Measurements from ENCODE around the gene PEMT. TPM values are rescaled to one million over a fixed set of nuclear protein-coding genes. Genes with fewer than 3 reads are reported as not detected.

Gene PEMT
- total RNA-seq, 4 donors from 2014 or later, result 29.9 to 47.5 (median 44.3) TPM

DNA sequence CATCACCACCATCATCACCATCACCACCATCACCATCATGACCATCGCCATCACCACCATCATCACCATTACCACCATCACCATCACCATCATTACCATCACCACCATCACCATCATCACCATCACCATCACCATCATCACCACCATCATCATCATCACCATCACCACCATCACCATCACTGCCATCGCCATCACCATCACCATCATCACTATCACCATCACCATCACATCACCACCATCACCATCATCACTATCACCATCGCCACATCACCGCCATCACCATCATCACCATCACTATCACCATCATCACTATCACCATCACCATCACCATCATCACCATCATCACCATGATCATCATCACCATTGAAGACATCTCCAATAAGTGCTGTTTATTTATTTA, 131.5 kb downstream of the PEMT start:
- no peak overlapping the region for H3K4me3 ChIP-seq (ENCODE audit: low read depth, poor library complexity, severe bottlenecking)
- TF ChIP-seq, protein P1, sequence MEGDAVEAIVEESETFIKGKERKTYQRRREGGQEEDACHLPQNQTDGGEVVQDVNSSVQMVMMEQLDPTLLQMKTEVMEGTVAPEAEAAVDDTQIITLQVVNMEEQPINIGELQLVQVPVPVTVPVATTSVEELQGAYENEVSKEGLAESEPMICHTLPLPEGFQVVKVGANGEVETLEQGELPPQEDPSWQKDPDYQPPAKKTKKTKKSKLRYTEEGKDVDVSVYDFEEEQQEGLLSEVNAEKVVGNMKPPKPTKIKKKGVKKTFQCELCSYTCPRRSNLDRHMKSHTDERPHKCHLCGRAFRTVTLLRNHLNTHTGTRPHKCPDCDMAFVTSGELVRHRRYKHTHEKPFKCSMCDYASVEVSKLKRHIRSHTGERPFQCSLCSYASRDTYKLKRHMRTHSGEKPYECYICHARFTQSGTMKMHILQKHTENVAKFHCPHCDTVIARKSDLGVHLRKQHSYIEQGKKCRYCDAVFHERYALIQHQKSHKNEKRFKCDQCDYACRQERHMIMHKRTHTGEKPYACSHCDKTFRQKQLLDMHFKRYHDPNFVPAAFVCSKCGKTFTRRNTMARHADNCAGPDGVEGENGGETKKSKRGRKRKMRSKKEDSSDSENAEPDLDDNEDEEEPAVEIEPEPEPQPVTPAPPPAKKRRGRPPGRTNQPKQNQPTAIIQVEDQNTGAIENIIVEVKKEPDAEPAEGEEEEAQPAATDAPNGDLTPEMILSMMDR (IDR thresholded peaks at IDR 0.05), result no peak
- TF ChIP-seq POLR2A (IDR thresholded peaks at IDR 0.05), result no peak
- intact Hi-C loops (cut with DNase I; ENCODE audit: low total_unique reads), result no loop called here
- no peak for DNase-seq (ENCODE audit: low spot score in 2 of 2)
- WGBS, 2 donors, result 85 to 92% methylated on average over 4 of the region's 4 CpGs

DNA sequence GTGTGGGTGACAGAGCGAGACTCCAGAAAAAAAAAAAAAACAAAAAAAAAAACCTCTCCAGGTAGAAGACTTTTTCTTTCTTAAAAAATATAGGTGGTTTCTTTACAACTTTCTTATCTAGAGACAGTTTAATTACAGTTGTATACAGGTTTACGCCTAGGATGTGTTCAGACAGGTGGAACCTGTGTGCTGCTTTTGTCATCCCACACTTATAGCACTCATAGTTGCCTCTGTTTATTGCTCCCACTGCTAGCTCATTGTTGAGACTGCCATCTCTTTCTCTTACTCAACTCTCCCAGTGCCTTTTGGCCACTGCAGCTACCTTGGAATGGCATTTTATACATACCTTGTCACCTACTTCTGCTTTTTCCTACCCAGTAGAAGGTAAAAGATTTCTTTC, 133.8 kb downstream of the PEMT start:
- H3K4me3 ChIP-seq (ENCODE audit: low read depth, poor library complexity, severe bottlenecking), result no peak overlapping the region
- TF ChIP-seq, protein P1 (IDR thresholded peaks at IDR 0.05), result no peak
- TF ChIP-seq POLR2A (IDR thresholded peaks at IDR 0.05), result no peak
- no peak for DNase-seq (ENCODE audit: low spot score in 2 of 2)
- WGBS, 2 donors, result 50 to 78% methylated on average over 2 of the region's 2 CpGs
- intact Hi-C loops (cut with DNase I; ENCODE audit: low total_unique reads), result no loop called here

DNA sequence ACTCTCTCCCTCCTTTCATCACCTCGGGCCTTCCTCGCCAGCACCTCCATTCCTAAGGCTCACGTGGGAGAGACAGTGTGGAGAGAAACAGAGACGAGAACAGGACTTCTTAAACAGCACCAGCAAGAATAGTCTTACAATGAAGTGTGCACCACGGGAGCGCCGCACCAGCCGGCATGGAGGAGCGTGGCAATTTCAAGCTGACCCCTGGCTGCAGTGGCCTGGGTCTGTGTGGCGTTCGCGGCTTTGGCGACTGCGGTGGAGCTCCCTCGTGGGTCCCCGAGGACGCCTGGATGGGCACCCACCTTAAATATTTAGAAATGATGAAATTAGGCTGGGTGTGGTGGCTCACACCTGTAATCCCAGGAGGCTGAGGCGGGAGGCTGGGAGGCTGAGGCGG, 135.3 kb downstream of the PEMT start:
- H3K4me3 ChIP-seq (ENCODE audit: low read depth, poor library complexity, severe bottlenecking), result no peak overlapping the region
- intact Hi-C loops (cut with DNase I; ENCODE audit: low total_unique reads), result no loop called here
- WGBS, 2 donors, result 90 to 93% methylated on average over 19 of the region's 19 CpGs
- TF ChIP-seq POLR2A (IDR thresholded peaks at IDR 0.05), result no peak
- TF ChIP-seq, protein P1 (IDR thresholded peaks at IDR 0.05), result no peak
- no peak for DNase-seq (ENCODE audit: low spot score in 2 of 2)

Other genes starting within 250 kb of the PEMT start
- 10 to 100 TPM; 14.8 to 29.3 (median 24.2) TPM for gene MED9, start 114.7 kb downstream of the PEMT start, total RNA-seq
- gene RASD1, start 95.3 kb downstream of the PEMT start, total RNA-seq, result 10 to 100 TPM; 25.5 to 79.9 (median 40.6) TPM
- gene RAI1, start 89.8 kb upstream of the PEMT start, total RNA-seq, result 10 to 100 TPM; 19.4 to 38.2 (median 35.3) TPM
- 100 to 1,000 TPM in 2 of 4 donors, 10 to 100 TPM in 2; 54.3 to 146 (median 102) TPM for gene SREBF1, start 245.3 kb upstream of the PEMT start, total RNA-seq